KOPT-K1 (cell line): ENCODE measurements around the gene PPP1R14B.

ENCODE experiments used
- H3K27ac ChIP-seq: fragments of 200-600 bp; sonication (generic); 2 replicates; pipeline ENCODE4 v1.5.1; 2016; ENCODE audit warnings: antibody characterized with exemption, mild to moderate bottlenecking, low read depth, low read length; ENCODE audit not compliant: poor library complexity, severe bottlenecking
- H3K36me3 ChIP-seq: fragments of 200-600 bp; sonication (generic); 2 replicates; pipeline ENCODE4 v1.5.1; 2017; ENCODE audit warnings: antibody characterized with exemption, mild to moderate bottlenecking, low read length, moderate library complexity; ENCODE audit not compliant: insufficient read depth
- H3K9me3 ChIP-seq: fragments of 200-600 bp; sonication (generic); 2 replicates; pipeline ENCODE4 v1.5.1; 2017; ENCODE audit warnings: antibody characterized with exemption, low read length, mild to moderate bottlenecking; ENCODE audit not compliant: insufficient read depth, poor library complexity, severe bottlenecking

PPP1R14B gene

GRCh38 chr11:64258356-64258755, 11.6 kb upstream of the PPP1R14B start:
- H3K27ac ChIP-seq = no peak overlapping the region
- H3K9me3 ChIP-seq = no peaks in the 10 kb centered on the region
- H3K36me3 ChIP-seq = peaks cover 24% of the 10 kb centered on the region; the same call in 1 of the 2 replicates

GRCh38 chr11:64256300-64256699, 9.6 kb upstream of the PPP1R14B start:
- no peaks in the 10 kb centered on the region for H3K9me3 ChIP-seq
- H3K27ac ChIP-seq = no peak overlapping the region
- peaks cover 24% of the 10 kb centered on the region; the same call in 1 of the 2 replicates for H3K36me3 ChIP-seq

- peaks cover 24% of the 10 kb centered on the region; the same call in 1 of the 2 replicates for H3K36me3 ChIP-seq
- H3K27ac ChIP-seq = no peak overlapping the region
- H3K9me3 ChIP-seq = no peaks in the 10 kb centered on the region
Measured at GRCh38 chr11:64255135-64256128, 8.7 kb upstream of the PPP1R14B start.

GRCh38 chr11:64254326-64254725, 7.6 kb upstream of the PPP1R14B start:
- H3K27ac ChIP-seq = no peak overlapping the region
- peaks cover 14% of the 10 kb centered on the region; the same call in 1 of the 2 replicates for H3K36me3 ChIP-seq
- no peaks in the 10 kb centered on the region for H3K9me3 ChIP-seq

DNA sequence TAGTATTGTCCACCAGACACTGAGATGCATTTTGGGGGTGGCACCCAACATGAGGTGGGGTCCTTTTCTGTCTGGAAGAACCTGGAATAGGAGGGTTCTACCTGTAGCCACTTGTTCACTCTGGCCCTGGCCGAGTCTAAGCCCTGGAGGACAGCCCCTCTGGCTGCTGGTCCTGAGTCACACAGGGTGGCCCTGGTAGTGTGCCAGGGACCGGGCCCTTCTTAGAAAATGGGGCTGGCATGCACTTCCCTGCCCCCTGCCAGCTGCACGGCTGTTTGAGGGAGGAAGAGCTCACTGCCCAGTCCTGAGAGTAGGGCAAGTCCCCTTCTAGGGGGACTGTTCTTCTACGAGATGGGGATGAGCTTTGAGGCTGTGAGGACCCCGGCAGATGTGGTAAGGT, 6.7 kb upstream of the PPP1R14B start:
- H3K9me3 ChIP-seq = no peaks in the 10 kb centered on the region
- H3K27ac ChIP-seq = no peak overlapping the region
- peaks cover 10% of the 10 kb centered on the region; the same call in 1 of the 2 replicates for H3K36me3 ChIP-seq

DNA sequence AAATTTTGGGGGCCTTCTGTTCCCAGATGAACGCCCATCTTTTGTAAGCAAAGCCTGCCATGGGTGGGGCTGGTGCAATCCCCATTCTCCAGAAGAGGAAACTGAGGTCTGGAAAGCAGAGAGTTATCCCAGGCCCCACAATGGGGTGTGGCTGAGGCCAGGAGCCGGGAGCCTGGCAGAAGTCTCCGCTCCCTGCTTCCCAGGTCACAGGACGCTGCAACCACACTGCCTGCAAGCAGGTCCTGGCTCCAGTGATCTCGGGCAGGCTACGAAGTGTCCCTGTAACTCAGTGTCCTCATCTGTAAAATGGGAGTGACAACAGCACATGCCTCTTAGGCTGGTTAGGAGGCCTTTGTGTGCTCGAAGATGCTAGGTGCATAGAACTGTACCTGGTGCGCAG, 6.3 kb upstream of the PPP1R14B start:
- H3K27ac ChIP-seq = no peak overlapping the region
- H3K9me3 ChIP-seq = no peaks in the 10 kb centered on the region
- H3K36me3 ChIP-seq = peaks cover 7% of the 10 kb centered on the region; the same call in 1 of the 2 replicates

- no peaks in the 10 kb centered on the region for H3K9me3 ChIP-seq
- H3K27ac ChIP-seq = no peak overlapping the region
- H3K36me3 ChIP-seq = peaks cover 7% of the 10 kb centered on the region; the same call in 1 of the 2 replicates
Measured at GRCh38 chr11:64252003-64252872, 5.5 kb upstream of the PPP1R14B start.

DNA sequence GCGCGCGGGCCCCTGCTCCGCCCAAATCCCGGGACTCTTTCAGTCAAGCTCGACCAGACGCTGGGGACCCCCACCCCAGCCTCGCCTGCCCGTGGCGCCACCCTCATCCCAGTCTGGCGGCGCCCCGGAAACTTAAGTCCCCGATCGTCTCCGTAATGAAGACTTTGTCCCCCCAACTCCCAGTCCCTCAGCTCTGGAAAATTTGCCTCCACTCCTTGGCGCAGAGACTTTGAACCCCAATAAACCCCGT, 4.9 kb upstream of the PPP1R14B start:
- Histone ChIP-seq H3K27ac (no peak overlapping the region), H3K9me3 (no peaks in the 10 kb centered on the region), H3K36me3 (peaks cover 6% of the 10 kb centered on the region; the same call in 1 of the 2 replicates)

GRCh38 chr11:64251016-64251752, 4.4 kb upstream of the PPP1R14B start, which contains the start of gene PLCB3:
PLCB3 (plus strand) TSS chr11:64251530; CDS start chr11:64251650, 120 bp downstream.
- Histone ChIP-seq H3K36me3 (peaks cover under 1% of the 10 kb centered on the region; the same call in 1 of the 2 replicates), H3K27ac (peak within 1 kb of the TSS; percentile 21), H3K9me3 (no peaks in the 10 kb centered on the region)

DNA sequence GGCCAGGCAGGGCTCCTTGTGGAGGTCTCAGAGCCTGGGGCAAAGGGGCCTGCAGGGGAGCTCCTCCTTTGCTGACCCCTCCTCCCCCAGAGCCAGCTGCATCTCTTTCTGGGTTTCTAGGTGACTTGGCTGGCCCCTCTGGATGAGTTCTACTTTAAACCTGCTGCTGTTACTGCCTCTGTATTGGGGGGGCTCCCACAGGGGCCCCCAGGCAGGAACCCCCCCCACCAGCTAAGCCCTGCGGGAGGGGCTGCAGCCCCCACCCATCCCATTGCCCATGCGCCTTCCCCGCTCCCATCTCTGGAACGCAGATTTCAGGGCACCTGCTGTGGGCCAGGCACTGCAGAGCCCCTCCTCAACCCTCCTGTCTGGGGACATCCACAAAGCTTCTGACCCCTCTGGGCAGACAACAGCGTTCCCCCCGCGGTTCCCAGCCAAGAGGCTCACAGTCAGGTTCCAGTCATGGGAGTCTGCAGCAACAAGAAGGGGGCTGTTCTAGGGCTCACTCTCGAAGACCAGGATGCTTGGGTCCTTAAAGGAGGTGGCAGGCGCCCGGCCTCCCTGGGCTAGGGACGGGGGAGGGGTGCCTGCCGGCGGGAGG, 3.8 kb upstream of the PPP1R14B start:
- Histone ChIP-seq H3K36me3 (no peaks in the 10 kb centered on the region; the same call in 1 of the 2 replicates), H3K9me3 (no peaks in the 10 kb centered on the region), H3K27ac (peak overlapping the region; percentile 21)

DNA sequence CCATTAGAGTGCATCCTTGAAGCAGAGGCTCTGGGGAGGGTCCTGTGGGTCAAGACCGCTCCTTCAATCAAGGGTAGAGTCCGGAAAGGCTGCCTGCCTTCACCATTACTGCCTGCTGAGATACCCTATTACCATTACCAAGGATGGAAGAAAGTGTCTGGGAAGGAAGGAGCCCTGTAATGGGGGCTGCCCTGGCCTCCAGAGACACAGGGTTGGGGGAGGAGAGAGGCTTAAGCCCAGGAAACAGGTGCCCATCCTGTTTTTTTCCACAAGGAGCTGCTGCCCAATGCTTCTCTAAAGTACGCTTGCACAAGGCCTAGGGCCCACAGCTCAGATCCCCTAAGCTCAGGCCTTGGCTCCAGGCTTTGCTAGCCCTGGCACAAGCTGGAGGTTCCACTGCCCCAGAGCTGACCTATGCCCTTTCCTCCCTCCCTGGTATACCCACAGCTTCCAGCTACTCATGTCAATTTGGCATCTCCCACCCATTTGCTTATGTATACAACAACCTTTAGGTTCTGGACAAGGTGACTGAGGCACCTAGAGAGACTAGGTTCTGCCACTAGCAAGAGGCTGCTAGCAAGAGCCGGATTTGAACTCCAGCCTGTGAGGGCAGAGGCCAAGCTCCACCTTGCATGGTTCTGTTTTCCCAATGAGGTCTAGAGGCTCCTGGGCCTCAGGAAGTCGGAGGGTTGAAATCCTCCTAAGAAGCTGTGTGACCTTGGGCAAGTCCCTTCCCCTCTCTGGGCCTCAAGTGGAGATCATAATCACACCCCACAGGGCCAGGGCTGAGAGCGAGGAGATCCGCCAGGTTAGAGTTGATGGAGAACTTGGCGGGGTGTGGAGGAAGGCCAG, 3.0 kb upstream of the PPP1R14B start:
- Histone ChIP-seq H3K36me3 (no peaks in the 10 kb centered on the region), H3K9me3 (no peaks in the 10 kb centered on the region), H3K27ac (no peak overlapping the region)

- peaks cover 7% of the 10 kb centered on the region for H3K36me3 ChIP-seq
- no peaks in the 10 kb centered on the region for H3K9me3 ChIP-seq
- no peak overlapping the region for H3K27ac ChIP-seq
Measured at GRCh38 chr11:64249038-64249437, 2.3 kb upstream of the PPP1R14B start.

DNA sequence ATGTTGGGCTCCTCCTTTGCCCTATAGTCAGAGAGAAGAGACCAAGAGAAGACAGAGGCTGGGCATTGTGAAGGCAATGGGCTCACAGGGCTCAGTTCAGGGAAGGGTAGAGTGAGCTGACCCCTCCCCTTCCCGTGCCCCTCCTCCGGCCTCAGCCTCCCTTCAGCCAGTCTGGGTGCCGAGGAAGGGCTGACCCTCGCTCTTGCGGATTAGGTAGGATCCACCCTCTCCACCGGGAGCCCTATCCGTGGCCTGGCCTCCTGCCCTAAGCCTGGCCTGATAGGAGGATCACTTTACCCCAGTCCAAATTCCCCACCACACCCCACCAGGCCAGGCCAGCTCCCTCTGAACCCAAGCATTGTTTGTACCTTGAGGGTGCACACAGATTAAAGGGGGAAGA, 1.8 kb upstream of the PPP1R14B start:
- Histone ChIP-seq H3K36me3 (peaks cover 12% of the 10 kb centered on the region), H3K9me3 (no peaks in the 10 kb centered on the region), H3K27ac (no peak overlapping the region)
